ENCODE measurements around the gene TIMM10B.

The TIMM10B gene

GRCh38 chr11:6526411-6527135 is 45.3 kb downstream of the TIMM10B start:
- TF ChIP-seq RAD21 (IDR thresholded peaks at IDR 0.05; ENCODE audit: low read depth) (no peak), USF1 (IDR thresholded peaks at IDR 0.05) (no peak), YY1 (IDR thresholded peaks at IDR 0.05; ENCODE audit: low read depth) (no peak), FOXM1 (IDR thresholded peaks at IDR 0.05; ENCODE audit: borderline replicate concordance, low read depth) (no peak), CREB1 (IDR thresholded peaks at IDR 0.05; ENCODE audit: low read depth) (no peak), CEBPB (IDR thresholded peaks at IDR 0.05) (no peak), EP300 (IDR thresholded peaks at IDR 0.05; ENCODE audit: borderline replicate concordance) (no peak), NFIC (IDR thresholded peaks at IDR 0.05) (no peak), TEAD4 (IDR thresholded peaks at IDR 0.05) (no peak), EGR1 (IDR thresholded peaks at IDR 0.05) (no peak), MAX (IDR thresholded peaks at IDR 0.05) (no peak), ZBTB7A (IDR thresholded peaks at IDR 0.05; ENCODE audit: low read depth) (no peak)

- TF ChIP-seq FOXM1 (IDR thresholded peaks at IDR 0.05; ENCODE audit: borderline replicate concordance, low read depth) (no peak), YY1 (IDR thresholded peaks at IDR 0.05; ENCODE audit: low read depth) (no peak), REST (IDR thresholded peaks at IDR 0.05; ENCODE audit: low read depth) (no peak), EGR1 (IDR thresholded peaks at IDR 0.05) (no peak), TCF12 (IDR thresholded peaks at IDR 0.05; ENCODE audit: low read depth) (no peak), RAD21 (IDR thresholded peaks at IDR 0.05; ENCODE audit: low read depth) (no peak), TAF1 (IDR thresholded peaks at IDR 0.05; ENCODE audit: low read depth) (no peak), TEAD4 (IDR thresholded peaks at IDR 0.05) (no peak)
Measured at GRCh38 chr11:6529266-6529665, 48.0 kb downstream of the TIMM10B start.

GRCh38 chr11:6530848-6531247 is 49.5 kb downstream of the TIMM10B start:
- TF ChIP-seq TEAD4 (IDR thresholded peaks at IDR 0.05) (no peak), EGR1 (IDR thresholded peaks at IDR 0.05) (no peak), EP300 (IDR thresholded peaks at IDR 0.05; ENCODE audit: borderline replicate concordance) (no peak), RAD21 (IDR thresholded peaks at IDR 0.05; ENCODE audit: low read depth) (no peak), MAX (IDR thresholded peaks at IDR 0.05) (no peak), NFIC (IDR thresholded peaks at IDR 0.05) (no peak), FOXM1 (IDR thresholded peaks at IDR 0.05; ENCODE audit: borderline replicate concordance, low read depth) (no peak), TCF12 (IDR thresholded peaks at IDR 0.05; ENCODE audit: low read depth) (no peak), ZBTB7A (IDR thresholded peaks at IDR 0.05; ENCODE audit: low read depth) (no peak), TAF1 (IDR thresholded peaks at IDR 0.05; ENCODE audit: low read depth) (no peak), YY1 (IDR thresholded peaks at IDR 0.05; ENCODE audit: low read depth) (no peak), USF1 (IDR thresholded peaks at IDR 0.05) (no peak), CREB1 (IDR thresholded peaks at IDR 0.05; ENCODE audit: low read depth) (no peak), REST (IDR thresholded peaks at IDR 0.05; ENCODE audit: low read depth) (no peak), CEBPB (IDR thresholded peaks at IDR 0.05) (no peak)

GRCh38 chr11:6531267-6531752 is 50.0 kb downstream of the TIMM10B start:
- no peak for TF ChIP-seq ZBTB7A (IDR thresholded peaks at IDR 0.05; ENCODE audit: low read depth)
- TF ChIP-seq RAD21 (IDR thresholded peaks at IDR 0.05; ENCODE audit: low read depth), result peak; percentile 82
- TF ChIP-seq USF1 (IDR thresholded peaks at IDR 0.05), result no peak

All from Ishikawa (cell line).